ENCODE measurements around the gene PHLDA3. TPM values are rescaled to one million over a fixed set of nuclear protein-coding genes. Genes with fewer than 3 reads are reported as not detected.

Gene PHLDA3
- total and polyA plus RNA-seq, 2 donors from 2014 or later: 25.6 to 27.3 TPM

- no peak for TF ChIP-seq CTCF (IDR thresholded peaks at IDR 0.05; ENCODE audit: borderline replicate concordance, extremely low read depth, insufficient read depth)
- intact Hi-C loops (cut with DNase I): no loop called here
- H3K27me3 ChIP-seq (ENCODE audit: control insufficient read depth, insufficient read depth, low read length): no peaks in the 10 kb centered on the region
- DNase-seq: no peak
- FAIRE-seq: peak; percentile 45
- no peak overlapping the region for H3K9ac ChIP-seq (ENCODE audit: low read length in 3 of 3)
- no peak overlapping the region for H3K4me3 ChIP-seq (ENCODE audit: low read length in 3 of 3)
- H3K9me3 ChIP-seq (ENCODE audit: control insufficient read depth in 2 of 3, insufficient read depth in 1 of 3, low read length in 3 of 3): no peaks in the 10 kb centered on the region
- no peak overlapping the region for H3K27ac ChIP-seq (ENCODE audit: low read depth in 2 of 2, low read length in 2 of 2)
- no peaks in the 10 kb centered on the region for H3K36me3 ChIP-seq (ENCODE audit: control insufficient read depth in 2 of 3, insufficient read depth in 3 of 3, low read length in 3 of 3)
- peaks cover 0 to 7% (median 0%) of the 10 kb centered on the region in 3 donors for H3K4me1 ChIP-seq (ENCODE audit: control insufficient read depth in 2 of 3, insufficient read depth in 2 of 3, low read depth in 1 of 3, low read length in 3 of 3)
Measured at GRCh38 chr1:201434266-201434665, 34.7 kb downstream of the PHLDA3 start.

- H3K9ac ChIP-seq (ENCODE audit: low read length in 3 of 3): no peak overlapping the region
- no peaks in the 10 kb centered on the region for H3K36me3 ChIP-seq (ENCODE audit: control insufficient read depth in 2 of 3, insufficient read depth in 3 of 3, low read length in 3 of 3)
- no peaks in the 10 kb centered on the region for H3K9me3 ChIP-seq (ENCODE audit: control insufficient read depth in 2 of 3, insufficient read depth in 1 of 3, low read length in 3 of 3)
- H3K27me3 ChIP-seq (ENCODE audit: control insufficient read depth, insufficient read depth, low read length): no peaks in the 10 kb centered on the region
- no peak for TF ChIP-seq CTCF (IDR thresholded peaks at IDR 0.05; ENCODE audit: borderline replicate concordance, extremely low read depth, insufficient read depth)
- FAIRE-seq: no peak
- no peak overlapping the region for H3K27ac ChIP-seq (ENCODE audit: low read depth in 2 of 2, low read length in 2 of 2)
- intact Hi-C loops (cut with DNase I): no loop called here
- H3K4me1 ChIP-seq (ENCODE audit: control insufficient read depth in 2 of 3, insufficient read depth in 2 of 3, low read depth in 1 of 3, low read length in 3 of 3): peaks cover 0 to 7% (median 0%) of the 10 kb centered on the region in 3 donors
- H3K4me3 ChIP-seq (ENCODE audit: low read length in 3 of 3): no peak overlapping the region
- DNase-seq: no peak
Measured at GRCh38 chr1:201433609-201434008, 35.4 kb downstream of the PHLDA3 start.

- DNase-seq (no peak), FAIRE-seq (no peak)
- TF ChIP-seq CTCF (IDR thresholded peaks at IDR 0.05; ENCODE audit: borderline replicate concordance, extremely low read depth, insufficient read depth): no peak
- H3K9me3 ChIP-seq (ENCODE audit: control insufficient read depth in 2 of 3, insufficient read depth in 1 of 3, low read length in 3 of 3): no peaks in the 10 kb centered on the region
- no peaks in the 10 kb centered on the region for H3K36me3 ChIP-seq (ENCODE audit: control insufficient read depth in 2 of 3, insufficient read depth in 3 of 3, low read length in 3 of 3)
- intact Hi-C loops (cut with DNase I): no loop called here
- H3K4me1 ChIP-seq (ENCODE audit: control insufficient read depth in 2 of 3, insufficient read depth in 2 of 3, low read depth in 1 of 3, low read length in 3 of 3): peaks cover 0 to 1% (median 0%) of the 10 kb centered on the region in 3 donors
- H3K9ac ChIP-seq (ENCODE audit: low read length in 3 of 3): no peak overlapping the region
- no peak overlapping the region for H3K27ac ChIP-seq (ENCODE audit: low read depth in 2 of 2, low read length in 2 of 2)
- no peak overlapping the region for H3K4me3 ChIP-seq (ENCODE audit: low read length in 3 of 3)
- no peaks in the 10 kb centered on the region for H3K27me3 ChIP-seq (ENCODE audit: control insufficient read depth, insufficient read depth, low read length)
Measured at GRCh38 chr1:201430776-201431175, 38.2 kb downstream of the PHLDA3 start.
